Measurements from ENCODE around the gene ACTN2.

Gene ACTN2

GRCh38 chr1:236720206-236720605, 33.9 kb downstream of the ACTN2 start:
- TF ChIP-seq CTCF (IDR thresholded peaks at IDR 0.05; ENCODE audit: borderline replicate concordance, insufficient read depth, low read depth, low read length) = no peak
- H3K4me3 ChIP-seq (ENCODE audit: low read depth, low read length) = no peak overlapping the region

GRCh38 chr1:236720611-236721010, 34.3 kb downstream of the ACTN2 start:
- no peak overlapping the region for H3K4me3 ChIP-seq (ENCODE audit: low read depth, low read length)
- TF ChIP-seq CTCF (IDR thresholded peaks at IDR 0.05; ENCODE audit: borderline replicate concordance, insufficient read depth, low read depth, low read length) = no peak

- no peak for TF ChIP-seq CTCF (IDR thresholded peaks at IDR 0.05; ENCODE audit: borderline replicate concordance, insufficient read depth, low read depth, low read length)
- H3K4me3 ChIP-seq (ENCODE audit: low read depth, low read length) = no peak overlapping the region
Observed at GRCh38 chr1:236724049-236724448, 37.8 kb downstream of the ACTN2 start.

GRCh38 chr1:236724506-236724905, 38.2 kb downstream of the ACTN2 start:
- H3K4me3 ChIP-seq (ENCODE audit: low read depth, low read length) = no peak overlapping the region
- TF ChIP-seq CTCF (IDR thresholded peaks at IDR 0.05; ENCODE audit: borderline replicate concordance, insufficient read depth, low read depth, low read length) = no peak

- no peak for TF ChIP-seq CTCF (IDR thresholded peaks at IDR 0.05; ENCODE audit: borderline replicate concordance, insufficient read depth, low read depth, low read length)
- no peak overlapping the region for H3K4me3 ChIP-seq (ENCODE audit: low read depth, low read length)
Observed at GRCh38 chr1:236725668-236726067, 39.4 kb downstream of the ACTN2 start.

GRCh38 chr1:236727521-236727920, 41.2 kb downstream of the ACTN2 start:
- H3K4me3 ChIP-seq (ENCODE audit: low read depth, low read length) = no peak overlapping the region
- TF ChIP-seq CTCF (IDR thresholded peaks at IDR 0.05; ENCODE audit: borderline replicate concordance, insufficient read depth, low read depth, low read length) = no peak

GRCh38 chr1:236728752-236729151, 42.5 kb downstream of the ACTN2 start:
- TF ChIP-seq CTCF (IDR thresholded peaks at IDR 0.05; ENCODE audit: borderline replicate concordance, insufficient read depth, low read depth, low read length) = no peak
- no peak overlapping the region for H3K4me3 ChIP-seq (ENCODE audit: low read depth, low read length)
